HepG2 (cell line): Measurements from ENCODE around the gene IGSF21. TPM values are rescaled to one million over a fixed set of nuclear protein-coding genes. Genes with fewer than 3 reads are reported as not detected.

Experiments used
- ATAC-seq: fragments of 200-7000 bp; cut with Tn5 transposase; 3 replicates; pipeline ENCODE4 v1.9.1; 2020; ENCODE audit warnings: mild to moderate bottlenecking, moderate library complexity
- BruUV-seq: library from RNA; stranded (reverse); fragments of 400-500 nt; replicated peaks from 2 replicates; lab custom pipeline; 2021; lab: Mats Ljungman, UMichigan
- CTCF ChIA-PET: fragments of 300-600 bp; formaldehyde crosslinking; extraction: SDS; loops from one replicate; lab custom pipeline; 2021; ENCODE audit warnings: low total read pairs, inconsistent platforms, low intra/inter-chr PET ratio; lab: Yijun Ruan, JAX
- POLR2A ChIA-PET: fragments of 350-600 bp; sonication (Branson Sonifier 250); formaldehyde crosslinking; loops from one replicate; lab custom pipeline; 2020; ENCODE audit warnings: antibody characterized with exemption, inconsistent platforms; lab: Yijun Ruan, JAX
- DNase-seq: peaks from one replicate; pipeline ENCODE4 v3.0.0-alpha.2; 2015; ENCODE audit warnings: low spot score
- FAIRE-seq: peaks from 3 replicates; lab custom pipeline; 2011; peaks lifted over from hg19 to GRCh38; lab: Jason Lieb, UNC
- H2AFZ ChIP-seq: one replicate; pipeline ENCODE4 v1.6.1; 2011; ENCODE audit warnings: low read length, inconsistent platforms
- H3K27ac ChIP-seq: fragments of 300-600 bp; 3 replicates; pipeline ENCODE4 v1.8.0; 2011; ENCODE audit warnings: mixed run types, mild to moderate bottlenecking, mixed read lengths, low read length, inconsistent platforms; ENCODE audit not compliant: insufficient read depth; ENCODE audit errors: extremely low read length
- H3K27me3 ChIP-seq, 2 experiments: fragments of 200-600 bp in 1 of 2; 2 replicates in 1 of 2; 3 replicates in 1 of 2; pipeline versions ENCODE4 v1.6.0 to v1.8.0; 2011; ENCODE audit warnings: low read length in 2 of 2, mild to moderate bottlenecking in 2 of 2, moderate library complexity in 2 of 2, inconsistent platforms in 1 of 2; ENCODE audit not compliant: insufficient read depth in 2 of 2, control insufficient read depth in 1 of 2
- H3K36me3 ChIP-seq, 2 experiments: fragments of 200-600 bp in 1 of 2; replicated peaks in 1 of 2; 2 replicates in 1 of 2; 3 replicates in 1 of 2; pipeline versions ENCODE4 v1.5.1 to v1.8.0; 2011; ENCODE audit warnings: low read length in 2 of 2, inconsistent platforms in 1 of 2; ENCODE audit not compliant: insufficient read depth in 2 of 2, control insufficient read depth in 1 of 2
- H3K4me1 ChIP-seq: 2 replicates; pipeline ENCODE4 v1.5.1; 2012; ENCODE audit warnings: low read length, inconsistent platforms; ENCODE audit not compliant: insufficient read depth
- H3K4me2 ChIP-seq: 2 replicates; pipeline ENCODE4 v1.6.0; 2011; ENCODE audit warnings: low read depth, low read length, inconsistent platforms
- H3K4me3 ChIP-seq, 3 experiments: fragments of 200-600 bp in 1 of 3; sonication (generic), shearing (Covaris generic) in 1 of 3; replicated peaks in 1 of 3; 2 replicates each; pipeline ENCODE4 v1.5.1; 2011 to 2016; ENCODE audit warnings: low read length in 3 of 3, inconsistent platforms in 2 of 3, low read depth in 2 of 3, mild to moderate bottlenecking in 2 of 3, control low read depth in 1 of 3, mixed read lengths in 1 of 3; ENCODE audit not compliant: insufficient read depth in 1 of 3
- H3K79me2 ChIP-seq: one replicate; pipeline ENCODE4 v1.6.1; 2011; ENCODE audit warnings: low read length, inconsistent platforms; ENCODE audit not compliant: insufficient read depth
- H3K9ac ChIP-seq: 2 replicates; pipeline ENCODE4 v1.6.0; 2011; ENCODE audit warnings: mild to moderate bottlenecking, low read depth, low read length, inconsistent platforms; ENCODE audit not compliant: insufficient read depth
- H3K9me3 ChIP-seq: 2 replicates; pipeline ENCODE4 v1.5.1; 2012; ENCODE audit warnings: mild to moderate bottlenecking, low read length
- H4K20me1 ChIP-seq: 2 replicates; pipeline ENCODE4 v1.6.0; 2011; ENCODE audit warnings: inconsistent platforms, mild to moderate bottlenecking, low read length, moderate library complexity; ENCODE audit not compliant: insufficient read depth
- MLX ChIP-seq: IDR thresholded peaks from 2 replicates; pipeline ENCODE4 v1.6.1; 2016
- NFE2 ChIP-seq: sonication (generic); formaldehyde crosslinking; IDR thresholded peaks from 2 replicates; pipeline ENCODE4 v1.4.0; 2020; ENCODE audit warnings: missing genetic modification reagents
- NR2C2 ChIP-seq: sonication (generic); formaldehyde crosslinking; IDR thresholded peaks from 2 replicates; pipeline ENCODE4 v1.4.0; 2020; ENCODE audit warnings: missing genetic modification reagents, mild to moderate bottlenecking, moderate library complexity, borderline replicate concordance
- TOPORS ChIP-seq: sonication (generic); formaldehyde crosslinking; IDR thresholded peaks from 2 replicates; pipeline ENCODE4 v1.8.0; 2023; ENCODE audit warnings: mild to moderate bottlenecking, missing genetic modification reagents
- ZEB1 ChIP-seq: IDR thresholded peaks from 2 replicates; pipeline ENCODE4 v1.6.1; 2012; ENCODE audit warnings: mild to moderate bottlenecking, low read depth, inconsistent platforms; ENCODE audit not compliant: insufficient replicate concordance
- ZNF17 ChIP-seq: sonication (generic); formaldehyde crosslinking; IDR thresholded peaks from 2 replicates; pipeline ENCODE4 v1.5.0; 2020; ENCODE audit warnings: mild to moderate bottlenecking, missing genetic modification reagents
- ZNF30 ChIP-seq: sonication (generic); formaldehyde crosslinking; IDR thresholded peaks from 2 replicates; pipeline ENCODE4 v1.5.0; 2020; ENCODE audit warnings: mild to moderate bottlenecking, missing genetic modification reagents
- ZNF512B ChIP-seq: sonication (generic); formaldehyde crosslinking; IDR thresholded peaks from 2 replicates; pipeline ENCODE4 v1.5.1; 2020; ENCODE audit warnings: missing genetic modification reagents, mild to moderate bottlenecking, borderline replicate concordance
- ZSCAN20 ChIP-seq: sonication (generic); formaldehyde crosslinking; IDR thresholded peaks from 2 replicates; pipeline ENCODE4 v1.4.0; 2020; ENCODE audit warnings: missing genetic modification reagents, mild to moderate bottlenecking, borderline replicate concordance
- WGBS: methylation state at CpG from one replicate; pipeline ENCODE4 v1.1.6; 2017; ENCODE audit warnings: low lambda C conversion rate; 5-methylcytosine and 5-hydroxymethylcytosine counted together
- in situ Hi-C: cut with HindIII; loops from 2 replicates; pipeline ENCODE4 v1.10.0; 2017; ENCODE audit warnings: low pct_unique_long_range_greater_than_20kb; ENCODE audit not compliant: extremely low pct_ligation_motif_present
- intact Hi-C: fragments of 100-400 bp; cut with micrococcal nuclease; formaldehyde crosslinking; loops from one replicate; pipeline ENCODE4 v1.10.0; 2022; ENCODE audit not compliant: unreplicated experiment
- polyA plus RNA-seq, 8 experiments: library from polyadenylated mRNA; depleted of rRNA in 3 of 8; stranded (reverse) in 7 of 8; unstranded in 1 of 8; fragments of >200 nt; fragmentation: Illumina TruSeq in 4 of 8; extraction: Trizol in 4 of 8; gene quantifications; 2 replicates each; pipeline versions ENCODE4 v1.2.1 to v1.2.3, GENCODE V29; 2011 to 2016; ENCODE audit warnings: low read depth in 4 of 8, missing spikeins in 1 of 8, mixed read lengths in 1 of 8; ENCODE audit not compliant: insufficient read depth in 1 of 8
- total RNA-seq, 5 experiments: library from RNA; depleted of rRNA; stranded (reverse); fragments of >200 nt; fragmentation: Illumina TruSeq; extraction: Trizol; gene quantifications; 2 replicates each; pipeline ENCODE4 v1.2.3, GENCODE V29; 2016; ENCODE audit warnings: low read depth in 1 of 5

Gene IGSF21
- total and polyA plus RNA-seq, 2 of the 13 experiments (the other 11 are each of a cell fraction or from before 2014, with no cell fraction given), result not detected

GRCh38 chr1:18090636-18091035 lies 17.0 kb upstream of the IGSF21 start (continued):
- TF ChIP-seq ZSCAN20 (CRISPR knock-in tag) (no peak), ZNF17 (CRISPR knock-in tag) (no peak), MLX (CRISPR knock-in tag) (no peak), NFE2 (CRISPR knock-in tag) (no peak), ZNF30 (no peak), ZNF512B (CRISPR knock-in tag) (no peak), TOPORS (CRISPR knock-in tag) (no peak)

GRCh38 chr1:18091660-18092446 lies 15.7 kb upstream of the IGSF21 start:
- DNase-seq (no peak), FAIRE-seq (no peak), ATAC-seq (no peak)
- intact Hi-C loops (no loop called here), in situ Hi-C loops (no loop called here)
- peaks cover 2% of the 10 kb centered on the region; the same call in 1 of the 2 replicates for H4K20me1 ChIP-seq
- H3K27ac ChIP-seq, result no peak overlapping the region
- CTCF ChIA-PET, result no interaction called here
- no peak overlapping the region for H3K9ac ChIP-seq
- no peaks in the 10 kb centered on the region for H3K9me3 ChIP-seq
- H2AFZ ChIP-seq, result no peak overlapping the region
- H3K4me1 ChIP-seq, result no peaks in the 10 kb centered on the region
- POLR2A ChIA-PET, result no interaction called here
- H3K79me2 ChIP-seq, result no peaks in the 10 kb centered on the region
- no TSS peak for BruUV-seq
- H3K4me2 ChIP-seq, result no peak overlapping the region
- peaks cover 0 to 2% of the 10 kb centered on the region in 2 experiments; a peak in 2 of 5 replicates for H3K27me3 ChIP-seq
- no peak overlapping the region for H3K4me3 ChIP-seq
- H3K36me3 ChIP-seq, result no peaks in the 10 kb centered on the region
- under 1% methylated on average over 7 of the region's 7 CpGs for WGBS
- TF ChIP-seq NR2C2 (CRISPR knock-in tag), result no peak
- no peak for TF ChIP-seq ZEB1
